ENCODE results near the gene CISD3.

CISD3 gene

DNA sequence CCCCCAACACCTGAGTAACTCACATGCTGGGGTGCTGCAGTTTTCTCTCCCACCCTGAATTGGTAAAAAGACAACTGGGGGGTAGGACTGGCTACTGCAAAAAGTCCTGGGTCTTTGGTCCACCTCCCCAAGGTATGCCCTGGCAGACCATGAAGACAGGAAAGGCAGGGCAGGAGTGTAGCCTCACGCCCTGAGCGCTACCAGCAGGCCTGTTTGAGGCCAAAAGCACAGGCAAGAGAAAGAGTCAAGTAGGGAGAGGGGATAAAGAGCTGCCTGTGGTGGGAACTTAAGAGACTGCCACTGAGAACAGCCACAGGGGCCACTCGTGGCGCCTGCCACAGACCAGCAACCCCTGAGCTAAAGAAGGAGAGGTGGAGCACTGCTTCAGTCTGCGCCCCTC, 36.2 kb downstream of the CISD3 start:
- no peak for TF ChIP-seq CTCF (IDR thresholded peaks at IDR 0.05; ENCODE audit: insufficient read depth, missing control alignments)
- FAIRE-seq (no peak), DNase-seq (ENCODE audit: insufficient read length, low spot score) (no peak)

- TF ChIP-seq CTCF (IDR thresholded peaks at IDR 0.05; ENCODE audit: insufficient read depth, missing control alignments), result no peak
- no peak for FAIRE-seq
- DNase-seq (ENCODE audit: insufficient read length, low spot score), result no peak
These were observed 38.3 kb downstream of the CISD3 start for GRCh38 chr17:38768417-38768816.

DNA sequence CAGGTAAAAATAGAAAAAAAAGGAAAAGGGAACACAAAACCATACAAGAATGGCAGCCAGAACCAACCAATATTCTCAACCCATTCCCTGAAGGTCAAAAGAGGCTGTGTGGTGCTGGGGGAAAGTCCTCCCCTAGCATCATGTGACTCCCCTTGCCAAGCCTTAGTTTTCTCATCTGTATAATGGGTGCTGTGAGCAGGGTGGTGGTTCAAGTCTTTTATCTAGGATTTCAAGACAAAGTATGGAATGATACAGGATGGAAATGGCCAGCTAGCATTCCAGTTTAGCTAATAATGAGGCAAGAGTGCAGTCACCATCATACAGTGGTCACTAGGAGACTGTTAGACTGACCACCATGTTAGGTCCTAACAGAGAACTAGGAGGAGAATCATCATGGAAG, 43.1 kb downstream of the CISD3 start:
- no peak for TF ChIP-seq CTCF (IDR thresholded peaks at IDR 0.05; ENCODE audit: insufficient read depth, missing control alignments)
- FAIRE-seq (no peak), DNase-seq (ENCODE audit: insufficient read length, low spot score) (no peak)

DNA sequence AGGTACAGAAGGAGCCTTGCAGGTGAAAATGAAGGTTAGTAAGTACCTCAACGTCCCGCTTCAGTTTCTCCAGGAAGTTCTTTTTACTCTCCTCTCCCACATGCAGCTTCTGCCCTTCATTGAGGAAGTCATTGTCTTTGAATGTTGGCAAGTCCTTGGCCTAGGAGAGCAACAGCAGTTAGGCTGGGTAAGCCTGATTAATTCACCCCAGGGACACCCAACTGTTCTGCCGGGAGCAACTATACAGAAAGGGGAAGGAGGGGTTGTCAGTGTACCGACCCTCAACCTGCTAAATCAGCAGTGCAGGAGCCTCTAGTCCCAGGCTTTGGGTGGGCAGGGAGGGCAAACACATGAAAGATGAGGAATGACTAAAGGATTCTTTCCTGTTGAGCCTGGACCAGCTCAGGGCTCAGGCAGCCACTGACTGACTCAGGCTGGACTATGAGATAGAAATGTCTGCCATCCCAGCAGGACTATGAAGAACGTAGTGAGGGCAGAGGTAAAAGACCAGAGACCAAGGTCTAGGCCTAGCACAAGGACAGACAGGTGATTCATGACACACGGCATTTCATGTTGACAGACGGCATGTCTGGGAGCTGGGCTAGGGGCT, 47.6 kb downstream of the CISD3 start:
- FAIRE-seq (no peak), DNase-seq (ENCODE audit: insufficient read length, low spot score) (no peak)

DNA sequence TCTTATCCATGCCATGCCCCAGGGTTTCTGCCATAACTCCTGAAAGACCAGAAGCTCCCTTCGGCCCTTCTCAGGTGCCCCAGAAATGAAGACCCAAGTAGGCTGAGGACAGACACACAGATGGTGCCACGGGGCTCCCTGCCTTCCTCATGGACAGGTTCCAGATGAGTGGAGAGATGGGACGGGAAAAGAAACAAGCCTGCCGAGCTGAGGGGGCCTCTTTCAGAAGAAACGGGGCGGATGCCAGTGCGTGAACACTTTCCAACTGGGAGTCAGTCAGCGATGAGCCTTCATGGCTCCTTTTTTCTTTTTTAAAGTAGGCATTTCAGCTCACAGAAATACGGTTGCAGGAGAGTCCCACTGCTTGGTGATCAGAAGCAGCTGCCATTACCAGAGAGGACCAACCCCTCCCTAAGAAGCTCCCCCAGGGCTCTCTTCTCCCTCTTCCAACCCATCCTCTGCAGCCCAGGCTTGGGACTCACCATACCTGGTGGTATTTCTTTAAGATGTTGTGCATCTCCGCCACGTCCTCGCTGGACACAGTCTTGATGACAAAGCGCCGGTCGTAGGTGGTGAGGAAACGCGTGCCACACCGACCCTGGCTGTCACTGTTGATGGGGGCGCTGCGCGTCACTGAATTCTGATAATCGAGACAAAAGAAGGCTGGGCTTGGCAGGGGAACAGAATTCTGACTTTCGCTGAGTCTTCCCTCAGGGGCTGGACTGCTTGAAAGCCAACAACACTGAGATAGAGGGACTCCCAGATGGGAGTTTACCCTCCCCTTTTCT, 50.0 kb downstream of the CISD3 start:
- DNase-seq (ENCODE audit: insufficient read length, low spot score) (no peak), FAIRE-seq (no peak)
- no peak for TF ChIP-seq CTCF (IDR thresholded peaks at IDR 0.05; ENCODE audit: insufficient read depth, missing control alignments)

More for the DNA sequence above, 47.6 kb downstream of the CISD3 start:
- TF ChIP-seq CTCF (IDR thresholded peaks at IDR 0.05; ENCODE audit: insufficient read depth, missing control alignments), result no peak

GRCh38 chr17:38783227-38783626, 53.1 kb downstream of the CISD3 start:
- TF ChIP-seq CTCF (IDR thresholded peaks at IDR 0.05; ENCODE audit: insufficient read depth, missing control alignments), result no peak
- DNase-seq (ENCODE audit: insufficient read length, low spot score), result no peak
- no peak for FAIRE-seq

All from D721Med (cell line).